Measurements from ENCODE around the gene POLD4. TPM values are rescaled to one million over a fixed set of nuclear protein-coding genes. Genes with fewer than 3 reads are reported as not detected.

Gene POLD4
- total and polyA plus RNA-seq, 2 of the 13 experiments (the other 11 are each of a cell fraction or from before 2014, with no cell fraction given), result 10.5 to 27.4 TPM

DNA sequence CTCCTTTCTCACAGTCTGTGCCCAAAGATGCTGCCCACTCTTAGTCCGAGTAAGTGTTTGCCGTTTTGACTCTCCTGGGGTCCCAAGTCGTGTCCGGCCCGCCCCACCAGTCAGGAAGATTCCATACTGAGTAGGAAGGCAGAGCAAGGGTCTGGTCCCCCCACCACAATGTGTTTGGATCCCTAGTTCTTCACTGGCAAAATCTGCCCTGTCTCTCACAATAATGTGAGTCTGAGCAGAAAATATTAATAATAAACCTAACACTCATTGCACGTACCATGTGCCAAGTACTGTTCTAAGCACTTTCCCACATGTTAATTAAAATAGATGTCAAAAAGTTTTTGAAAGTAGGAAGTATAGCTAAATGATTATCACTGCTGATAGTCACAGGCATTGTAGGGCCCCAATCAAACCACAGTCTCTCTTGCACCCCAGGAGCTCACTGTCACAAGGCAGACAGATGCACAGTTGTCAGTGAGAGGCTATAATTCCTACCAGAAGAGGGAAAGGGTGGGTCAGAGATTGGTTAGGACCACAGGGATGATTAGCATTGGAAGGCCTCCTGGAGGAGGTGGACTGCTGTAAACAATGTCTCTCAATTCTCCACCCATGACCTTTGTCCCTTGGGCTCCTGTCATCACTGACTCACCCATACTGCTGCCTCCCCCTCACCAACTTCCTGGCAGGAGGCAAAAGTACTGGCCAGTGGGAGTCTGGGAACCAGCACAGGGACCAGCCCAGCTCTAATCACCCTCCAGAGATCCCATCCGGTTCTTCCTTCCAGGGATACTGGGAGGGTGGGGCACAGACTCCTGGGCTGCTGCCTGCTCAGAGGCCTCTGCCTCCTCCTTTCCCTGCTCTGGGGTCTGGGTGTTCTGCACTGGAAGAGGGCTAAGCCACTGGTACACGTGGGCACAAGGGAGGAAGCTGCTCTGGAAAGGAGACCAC, 1.0 kb upstream of the POLD4 start (continued):
- TF ChIP-seq, protein P1, sequence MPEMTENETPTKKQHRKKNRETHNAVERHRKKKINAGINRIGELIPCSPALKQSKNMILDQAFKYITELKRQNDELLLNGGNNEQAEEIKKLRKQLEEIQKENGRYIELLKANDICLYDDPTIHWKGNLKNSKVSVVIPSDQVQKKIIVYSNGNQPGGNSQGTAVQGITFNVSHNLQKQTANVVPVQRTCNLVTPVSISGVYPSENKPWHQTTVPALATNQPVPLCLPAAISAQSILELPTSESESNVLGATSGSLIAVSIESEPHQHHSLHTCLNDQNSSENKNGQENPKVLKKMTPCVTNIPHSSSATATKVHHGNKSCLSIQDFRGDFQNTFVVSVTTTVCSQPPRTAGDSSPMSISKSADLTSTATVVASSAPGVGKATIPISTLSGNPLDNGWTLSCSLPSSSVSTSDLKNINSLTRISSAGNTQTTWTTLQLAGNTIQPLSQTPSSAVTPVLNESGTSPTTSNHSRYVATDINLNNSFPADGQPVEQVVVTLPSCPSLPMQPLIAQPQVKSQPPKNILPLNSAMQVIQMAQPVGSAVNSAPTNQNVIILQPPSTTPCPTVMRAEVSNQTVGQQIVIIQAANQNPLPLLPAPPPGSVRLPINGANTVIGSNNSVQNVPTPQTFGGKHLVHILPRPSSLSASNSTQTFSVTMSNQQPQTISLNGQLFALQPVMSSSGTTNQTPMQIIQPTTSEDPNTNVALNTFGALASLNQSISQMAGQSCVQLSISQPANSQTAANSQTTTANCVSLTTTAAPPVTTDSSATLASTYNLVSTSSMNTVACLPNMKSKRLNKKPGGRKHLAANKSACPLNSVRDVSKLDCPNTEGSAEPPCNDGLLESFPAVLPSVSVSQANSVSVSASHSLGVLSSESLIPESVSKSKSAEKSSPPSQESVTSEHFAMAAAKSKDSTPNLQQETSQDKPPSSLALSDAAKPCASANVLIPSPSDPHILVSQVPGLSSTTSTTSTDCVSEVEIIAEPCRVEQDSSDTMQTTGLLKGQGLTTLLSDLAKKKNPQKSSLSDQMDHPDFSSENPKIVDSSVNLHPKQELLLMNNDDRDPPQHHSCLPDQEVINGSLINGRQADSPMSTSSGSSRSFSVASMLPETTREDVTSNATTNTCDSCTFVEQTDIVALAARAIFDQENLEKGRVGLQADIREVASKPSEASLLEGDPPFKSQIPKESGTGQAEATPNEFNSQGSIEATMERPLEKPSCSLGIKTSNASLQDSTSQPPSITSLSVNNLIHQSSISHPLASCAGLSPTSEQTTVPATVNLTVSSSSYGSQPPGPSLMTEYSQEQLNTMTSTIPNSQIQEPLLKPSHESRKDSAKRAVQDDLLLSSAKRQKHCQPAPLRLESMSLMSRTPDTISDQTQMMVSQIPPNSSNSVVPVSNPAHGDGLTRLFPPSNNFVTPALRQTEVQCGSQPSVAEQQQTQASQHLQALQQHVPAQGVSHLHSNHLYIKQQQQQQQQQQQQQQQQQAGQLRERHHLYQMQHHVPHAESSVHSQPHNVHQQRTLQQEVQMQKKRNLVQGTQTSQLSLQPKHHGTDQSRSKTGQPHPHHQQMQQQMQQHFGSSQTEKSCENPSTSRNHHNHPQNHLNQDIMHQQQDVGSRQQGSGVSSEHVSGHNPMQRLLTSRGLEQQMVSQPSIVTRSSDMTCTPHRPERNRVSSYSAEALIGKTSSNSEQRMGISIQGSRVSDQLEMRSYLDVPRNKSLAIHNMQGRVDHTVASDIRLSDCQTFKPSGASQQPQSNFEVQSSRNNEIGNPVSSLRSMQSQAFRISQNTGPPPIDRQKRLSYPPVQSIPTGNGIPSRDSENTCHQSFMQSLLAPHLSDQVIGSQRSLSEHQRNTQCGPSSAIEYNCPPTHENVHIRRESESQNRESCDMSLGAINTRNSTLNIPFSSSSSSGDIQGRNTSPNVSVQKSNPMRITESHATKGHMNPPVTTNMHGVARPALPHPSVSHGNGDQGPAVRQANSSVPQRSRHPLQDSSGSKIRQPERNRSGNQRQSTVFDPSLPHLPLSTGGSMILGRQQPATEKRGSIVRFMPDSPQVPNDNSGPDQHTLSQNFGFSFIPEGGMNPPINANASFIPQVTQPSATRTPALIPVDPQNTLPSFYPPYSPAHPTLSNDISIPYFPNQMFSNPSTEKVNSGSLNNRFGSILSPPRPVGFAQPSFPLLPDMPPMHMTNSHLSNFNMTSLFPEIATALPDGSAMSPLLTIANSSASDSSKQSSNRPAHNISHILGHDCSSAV (CRISPR knock-in tag; IDR thresholded peaks at IDR 0.05; ENCODE audit: borderline replicate concordance), result no peak
- TF ChIP-seq FOXP1 (IDR thresholded peaks at IDR 0.05) (peak; percentile 63; the same call in 1 of the 2 replicates), FOXP1 (CRISPR knock-in tag; IDR thresholded peaks at IDR 0.05) (peak; percentile 79), FOSL1 (CRISPR knock-in tag; IDR thresholded peaks at IDR 0.05; ENCODE audit: borderline replicate concordance) (peak; percentile 62; the same call in 1 of the 2 replicates), ZNF775 (CRISPR knock-in tag; IDR thresholded peaks at IDR 0.05; ENCODE audit: borderline replicate concordance) (0 out of 2 replicates have a peak, but pooled peaks have one; percentile 40), RARG (CRISPR knock-in tag; IDR thresholded peaks at IDR 0.05; ENCODE audit: low read depth) (no peak)
- TF ChIP-seq, protein P2, sequence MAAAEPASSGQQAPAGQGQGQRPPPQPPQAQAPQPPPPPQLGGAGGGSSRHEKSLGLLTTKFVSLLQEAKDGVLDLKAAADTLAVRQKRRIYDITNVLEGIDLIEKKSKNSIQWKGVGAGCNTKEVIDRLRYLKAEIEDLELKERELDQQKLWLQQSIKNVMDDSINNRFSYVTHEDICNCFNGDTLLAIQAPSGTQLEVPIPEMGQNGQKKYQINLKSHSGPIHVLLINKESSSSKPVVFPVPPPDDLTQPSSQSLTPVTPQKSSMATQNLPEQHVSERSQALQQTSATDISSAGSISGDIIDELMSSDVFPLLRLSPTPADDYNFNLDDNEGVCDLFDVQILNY (CRISPR knock-in tag; conservative IDR thresholded peaks at IDR 0.05), result no peak
- TF ChIP-seq, protein P3, sequence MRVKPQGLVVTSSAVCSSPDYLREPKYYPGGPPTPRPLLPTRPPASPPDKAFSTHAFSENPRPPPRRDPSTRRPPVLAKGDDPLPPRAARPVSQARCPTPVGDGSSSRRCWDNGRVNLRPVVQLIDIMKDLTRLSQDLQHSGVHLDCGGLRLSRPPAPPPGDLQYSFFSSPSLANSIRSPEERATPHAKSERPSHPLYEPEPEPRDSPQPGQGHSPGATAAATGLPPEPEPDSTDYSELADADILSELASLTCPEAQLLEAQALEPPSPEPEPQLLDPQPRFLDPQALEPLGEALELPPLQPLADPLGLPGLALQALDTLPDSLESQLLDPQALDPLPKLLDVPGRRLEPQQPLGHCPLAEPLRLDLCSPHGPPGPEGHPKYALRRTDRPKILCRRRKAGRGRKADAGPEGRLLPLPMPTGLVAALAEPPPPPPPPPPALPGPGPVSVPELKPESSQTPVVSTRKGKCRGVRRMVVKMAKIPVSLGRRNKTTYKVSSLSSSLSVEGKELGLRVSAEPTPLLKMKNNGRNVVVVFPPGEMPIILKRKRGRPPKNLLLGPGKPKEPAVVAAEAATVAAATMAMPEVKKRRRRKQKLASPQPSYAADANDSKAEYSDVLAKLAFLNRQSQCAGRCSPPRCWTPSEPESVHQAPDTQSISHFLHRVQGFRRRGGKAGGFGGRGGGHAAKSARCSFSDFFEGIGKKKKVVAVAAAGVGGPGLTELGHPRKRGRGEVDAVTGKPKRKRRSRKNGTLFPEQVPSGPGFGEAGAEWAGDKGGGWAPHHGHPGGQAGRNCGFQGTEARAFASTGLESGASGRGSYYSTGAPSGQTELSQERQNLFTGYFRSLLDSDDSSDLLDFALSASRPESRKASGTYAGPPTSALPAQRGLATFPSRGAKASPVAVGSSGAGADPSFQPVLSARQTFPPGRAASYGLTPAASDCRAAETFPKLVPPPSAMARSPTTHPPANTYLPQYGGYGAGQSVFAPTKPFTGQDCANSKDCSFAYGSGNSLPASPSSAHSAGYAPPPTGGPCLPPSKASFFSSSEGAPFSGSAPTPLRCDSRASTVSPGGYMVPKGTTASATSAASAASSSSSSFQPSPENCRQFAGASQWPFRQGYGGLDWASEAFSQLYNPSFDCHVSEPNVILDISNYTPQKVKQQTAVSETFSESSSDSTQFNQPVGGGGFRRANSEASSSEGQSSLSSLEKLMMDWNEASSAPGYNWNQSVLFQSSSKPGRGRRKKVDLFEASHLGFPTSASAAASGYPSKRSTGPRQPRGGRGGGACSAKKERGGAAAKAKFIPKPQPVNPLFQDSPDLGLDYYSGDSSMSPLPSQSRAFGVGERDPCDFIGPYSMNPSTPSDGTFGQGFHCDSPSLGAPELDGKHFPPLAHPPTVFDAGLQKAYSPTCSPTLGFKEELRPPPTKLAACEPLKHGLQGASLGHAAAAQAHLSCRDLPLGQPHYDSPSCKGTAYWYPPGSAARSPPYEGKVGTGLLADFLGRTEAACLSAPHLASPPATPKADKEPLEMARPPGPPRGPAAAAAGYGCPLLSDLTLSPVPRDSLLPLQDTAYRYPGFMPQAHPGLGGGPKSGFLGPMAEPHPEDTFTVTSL (CRISPR knock-in tag; IDR thresholded peaks at IDR 0.05; ENCODE audit: borderline replicate concordance), result no peak
